H1 (cell line): ENCODE measurements around the gene ELP5. TPM values are rescaled to one million over a fixed set of nuclear protein-coding genes. Genes with fewer than 3 reads are reported as not detected.

Experiments
- CHD2 ChIP-seq: IDR thresholded peaks from 2 replicates; pipeline ENCODE4 v1.6.1; 2012; ENCODE audit warnings: low read length, improper control_type of control experiment
- CHD7 ChIP-seq: fragments of 300-600 bp; sonication (generic); IDR thresholded peaks from 2 replicates; pipeline ENCODE4 v1.7.1; 2012; ENCODE audit warnings: low read length, moderate library complexity, mild to moderate bottlenecking, inconsistent platforms; ENCODE audit not compliant: insufficient replicate concordance
- CTBP2 ChIP-seq: IDR thresholded peaks from 2 replicates; pipeline ENCODE4 v1.7.0; 2011; ENCODE audit warnings: borderline replicate concordance, mild to moderate bottlenecking, moderate library complexity, mixed read lengths, low read length; ENCODE audit not compliant: insufficient read depth, insufficient read length
- GTF2F1 ChIP-seq: IDR thresholded peaks from 2 replicates; pipeline ENCODE4 v1.6.1; 2012; ENCODE audit warnings: low read depth, low read length, improper control_type of control experiment, borderline replicate concordance
- POU5F1 ChIP-seq: IDR thresholded peaks from 2 replicates; pipeline ENCODE4 v1.6.1; 2011; ENCODE audit warnings: low read depth, mild to moderate bottlenecking, low read length, moderate library complexity
- polyA plus RNA-seq, 7 experiments: library from polyadenylated mRNA; depleted of rRNA in 3 of 7; stranded (reverse) in 5 of 7; unstranded in 2 of 7; fragments of >200 nt in 5 of 7; fragments of 200-250 nt in 2 of 7; gene quantifications; 1 replicate in 5 of 7; 2 replicates in 1 of 7; 4 replicates in 1 of 7; pipeline versions ENCODE4 v1.2.1 to v1.2.3, GENCODE V29; 2011 to 2013; ENCODE audit warnings: missing spikeins in 2 of 7, mixed read lengths in 2 of 7
- total RNA-seq: library from RNA; stranded (reverse); fragmentation: NEBNext Ultra II Directional; extraction: Animal tissue kit (Norgen Biotek cat#: 25700); gene quantifications from 2 replicates; pipeline ENCODE4 v1.2.1, GENCODE V29; 2021

ELP5 gene
- total and polyA plus RNA-seq, 2 of the 8 experiments (the other 6 are each of a cell fraction or from before 2014, with no cell fraction given), result 75.4 to 107 TPM

- TF ChIP-seq CHD7, result no peak
- no peak for TF ChIP-seq CTBP2
- no peak for TF ChIP-seq CHD2
- TF ChIP-seq GTF2F1, result no peak
- no peak for TF ChIP-seq POU5F1
These were observed 11.7 kb downstream of the ELP5 start (continued) for GRCh38 chr17:7263801-7264078.
